ENCODE results near the gene MYOF. TPM values are rescaled to one million over a fixed set of nuclear protein-coding genes. Genes with fewer than 3 reads are reported as not detected.

The MYOF gene
- total and polyA plus RNA-seq, 9 of the 15 experiments (the other 6 are each of a cell fraction or from before 2014, with no cell fraction given) = 0.06 to 0.27 TPM; not detected in 7

DNA sequence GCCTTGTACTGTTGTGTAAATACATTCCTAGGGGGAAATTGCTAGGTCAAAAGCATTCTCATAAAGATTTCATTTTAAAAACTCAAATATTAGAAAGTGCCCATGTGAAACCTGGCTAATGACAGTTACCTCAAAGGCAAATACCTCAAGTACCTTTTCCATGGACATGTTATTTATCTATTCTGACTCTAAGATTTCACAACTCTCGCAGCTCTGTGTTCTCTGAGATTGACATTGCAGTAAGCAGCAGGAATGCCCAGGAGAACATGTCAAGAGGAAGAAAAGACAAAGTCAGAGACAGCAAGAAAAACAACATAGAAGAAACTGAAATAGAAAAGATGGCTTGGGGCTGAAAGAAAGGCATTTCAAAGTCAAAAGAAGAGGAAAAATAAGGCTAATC is 221.0 kb downstream of the MYOF start (continued):
- no peak for TF ChIP-seq SIN3A (IDR thresholded peaks at IDR 0.05; ENCODE audit: borderline replicate concordance in 2 of 2, control insufficient read depth in 1 of 2, low read depth in 2 of 2, low read length in 2 of 2)
- TF ChIP-seq BRCA1 (IDR thresholded peaks at IDR 0.05) = no peak
- no peak for TF ChIP-seq BRCA1 (CRISPR knock-in tag; IDR thresholded peaks at IDR 0.05)
- TF ChIP-seq ZBED1 (IDR thresholded peaks at IDR 0.05) = no peak

DNA sequence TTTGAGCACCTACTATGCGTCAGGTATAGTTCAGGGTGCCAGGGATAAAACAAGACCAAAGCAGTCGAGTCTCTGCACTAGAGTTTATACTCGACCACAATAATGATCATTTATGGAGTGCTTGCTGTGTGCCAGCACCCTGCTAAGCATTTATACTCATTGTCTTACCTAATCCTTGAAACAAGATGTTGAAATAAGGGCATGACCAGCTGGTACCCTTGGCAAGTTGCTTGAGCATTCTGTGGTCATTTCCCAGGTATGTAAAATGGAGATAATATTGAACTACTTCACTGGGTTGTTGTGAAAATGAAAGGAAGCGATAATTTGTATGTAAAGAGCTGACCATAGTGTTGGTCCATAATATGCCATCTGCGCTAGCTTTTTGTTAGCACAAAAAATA is 223.0 kb downstream of the MYOF start:
- CTCF ChIA-PET (ENCODE audit: low intra/inter-chr PET ratio) = no interaction called here

More for the DNA sequence above, 223.0 kb downstream of the MYOF start:
- no peaks in the 10 kb centered on the region for H3K9me3 ChIP-seq (replicated peaks; ENCODE audit: control insufficient read depth, insufficient read depth, low read depth, low read length)
- intact Hi-C loops (cut with micrococcal nuclease) (no loop called here), in situ Hi-C loops (cut with MboI) (no loop called here)
- H3K4me2 ChIP-seq (ENCODE audit: insufficient read depth, low read length) = no peak overlapping the region
- no peak overlapping the region for H2AFZ ChIP-seq (ENCODE audit: low read depth, low read length)
- WGBS (ENCODE audit: insufficient coverage, low coverage, missing lambda C conversion rate) = 0% methylated on average over 5 of the region's 5 CpGs
- no peaks in the 10 kb centered on the region for H4K20me1 ChIP-seq (replicated peaks; ENCODE audit: control insufficient read depth, insufficient read depth, low read length)
- TF ChIP-seq RCOR1 (IDR thresholded peaks at IDR 0.05; ENCODE audit: borderline replicate concordance in 1 of 2, low read depth in 2 of 2, low read length in 2 of 2) (no peak), ZC3H4 (CRISPR knock-in tag; IDR thresholded peaks at IDR 0.05; ENCODE audit: borderline replicate concordance) (no peak), CBFA2T2 (conservative IDR thresholded peaks at IDR 0.05) (no peak), HEY1 (CRISPR knock-in tag; IDR thresholded peaks at IDR 0.05; ENCODE audit: borderline replicate concordance) (no peak), NCOA2 (IDR thresholded peaks at IDR 0.05; ENCODE audit: partially characterized antibody in 2 of 2) (no peak), PTRF (tag; IDR thresholded peaks at IDR 0.05) (no peak), HMGN3 (IDR thresholded peaks at IDR 0.05; ENCODE audit: borderline replicate concordance, extremely low read depth, insufficient read length, low read depth, low read length) (no peak), SP1 (CRISPR knock-in tag; IDR thresholded peaks at IDR 0.05) (no peak)
- TF ChIP-seq, protein P1, sequence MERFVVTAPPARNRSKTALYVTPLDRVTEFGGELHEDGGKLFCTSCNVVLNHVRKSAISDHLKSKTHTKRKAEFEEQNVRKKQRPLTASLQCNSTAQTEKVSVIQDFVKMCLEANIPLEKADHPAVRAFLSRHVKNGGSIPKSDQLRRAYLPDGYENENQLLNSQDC (CRISPR knock-in tag; IDR thresholded peaks at IDR 0.05) = no peak
- H3K36me3 ChIP-seq (ENCODE audit: control insufficient read depth, insufficient read depth, low read length) = no peaks in the 10 kb centered on the region
- DNase-seq (ENCODE audit: extremely low read depth in 1 of 4, low spot score in 3 of 4) = no peak
- 0 out of 5 replicates have a peak, but pooled peaks cover 0 to 4% of the 10 kb centered on the region in 2 experiments for H3K27me3 ChIP-seq (ENCODE audit: control insufficient read depth in 2 of 2, insufficient read depth in 2 of 2, low read length in 2 of 2)
- BruUV-seq (replicated peaks) = no TSS peak
- no peaks in the 10 kb centered on the region for H3K79me2 ChIP-seq (ENCODE audit: control insufficient read depth, insufficient read depth, low read length)
- no peaks in the 10 kb centered on the region for H3K4me1 ChIP-seq (replicated peaks in 1 of 2; ENCODE audit: control insufficient read depth in 2 of 2, insufficient read depth in 2 of 2, low read length in 2 of 2)
- FAIRE-seq = no peak
- ATAC-seq = no peak
- no peaks in the 10 kb centered on the region for H3K9me1 ChIP-seq (ENCODE audit: control insufficient read depth, insufficient read depth, low read length)
- H3K27ac ChIP-seq (ENCODE audit: extremely low read depth, low read depth, low read length) = no peak overlapping the region
- no peak overlapping the region for H3K9ac ChIP-seq (ENCODE audit: insufficient read depth in 1 of 2, low read depth in 2 of 2, low read length in 2 of 2)
- H3K4me3 ChIP-seq = no peak overlapping the region
- POLR2A ChIA-PET = interaction anchor here (0.9 kb wide), 1 partner anchor 9 kb away, joined by 3 read pairs; no protein-coding TSS in a partner anchor

Small RNAs within 50 kb of the gene (small RNA-seq; reads per million reads assigned to genes)
- gene RNA5SP323 = not detected

Other genes starting within 250 kb of the MYOF start
- gene CEP55, start 14.3 kb upstream of the MYOF start, total RNA-seq (2014; rRNA removed) = 18.1 TPM in 2 replicates
- 27.0 and 31.5 TPM in 2 replicates for gene CEP55, start 14.3 kb upstream of the MYOF start, total RNA-seq (2014; rRNA removed; fragmentation: Illumina TruSeq; extraction: Trizol)
- 27.8 and 32.5 TPM in 2 replicates for gene CEP55, start 14.3 kb upstream of the MYOF start, total RNA-seq (2015; rRNA removed; fragmentation: Illumina TruSeq; extraction: Trizol)
- gene CEP55, start 14.3 kb upstream of the MYOF start, total RNA-seq (2021) = 15.8 and 16.7 TPM in 2 replicates
- gene CEP55, start 14.3 kb upstream of the MYOF start, polyA plus RNA-seq (2011; rRNA removed) = 20.3 and 25.2 TPM in 2 replicates
- gene CEP55, start 14.3 kb upstream of the MYOF start, polyA plus RNA-seq (2014; fragmentation: Illumina TruSeq; extraction: Trizol) = 18.3 and 23.4 TPM in 2 replicates
- gene CEP55, start 14.3 kb upstream of the MYOF start, polyA plus RNA-seq (2014; fragmentation: Nextera tagmentation; extraction: Ambion mirVana) = 1 to 10 TPM; 4.4 to 5.6 TPM
- gene CEP55, start 14.3 kb upstream of the MYOF start, polyA plus RNA-seq (2014; rRNA removed) = 14.0 and 15.2 TPM in 2 replicates
- not detected in 2 replicates for gene FFAR4, start 84.3 kb upstream of the MYOF start, total RNA-seq (2014; rRNA removed)
- gene FFAR4, start 84.3 kb upstream of the MYOF start, total RNA-seq (2014; rRNA removed; fragmentation: Illumina TruSeq; extraction: Trizol) = not detected in 2 replicates
- not detected in 2 replicates for gene FFAR4, start 84.3 kb upstream of the MYOF start, total RNA-seq (2015; rRNA removed; fragmentation: Illumina TruSeq; extraction: Trizol)
- not detected in 2 replicates for gene FFAR4, start 84.3 kb upstream of the MYOF start, total RNA-seq (2021)
- gene FFAR4, start 84.3 kb upstream of the MYOF start, polyA plus RNA-seq (2011; rRNA removed) = not detected in 2 replicates
- not detected in 2 replicates for gene FFAR4, start 84.3 kb upstream of the MYOF start, polyA plus RNA-seq (2014; fragmentation: Illumina TruSeq; extraction: Trizol)
- not detected for gene FFAR4, start 84.3 kb upstream of the MYOF start, polyA plus RNA-seq (2014; fragmentation: Nextera tagmentation; extraction: Ambion mirVana)
- not detected in 2 replicates for gene FFAR4, start 84.3 kb upstream of the MYOF start, polyA plus RNA-seq (2014; rRNA removed)
- not detected in 2 replicates for gene RBP4, start 118.9 kb upstream of the MYOF start, total RNA-seq (2014; rRNA removed)
- gene RBP4, start 118.9 kb upstream of the MYOF start, total RNA-seq (2014; rRNA removed; fragmentation: Illumina TruSeq; extraction: Trizol) = not detected in 2 replicates
- not detected in 2 replicates for gene RBP4, start 118.9 kb upstream of the MYOF start, total RNA-seq (2015; rRNA removed; fragmentation: Illumina TruSeq; extraction: Trizol)
- 0.91 and 2.0 TPM in 2 replicates for gene RBP4, start 118.9 kb upstream of the MYOF start, total RNA-seq (2021)
- gene RBP4, start 118.9 kb upstream of the MYOF start, polyA plus RNA-seq (2011; rRNA removed) = not detected in 2 replicates
- gene RBP4, start 118.9 kb upstream of the MYOF start, polyA plus RNA-seq (2014; fragmentation: Illumina TruSeq; extraction: Trizol) = not detected in 2 replicates
- gene RBP4, start 118.9 kb upstream of the MYOF start, polyA plus RNA-seq (2014; fragmentation: Nextera tagmentation; extraction: Ambion mirVana) = not detected
- not detected in 2 replicates for gene RBP4, start 118.9 kb upstream of the MYOF start, polyA plus RNA-seq (2014; rRNA removed)
- gene PDE6C, start 130.2 kb upstream of the MYOF start, total RNA-seq (2014; rRNA removed) = not detected in 2 replicates
- gene PDE6C, start 130.2 kb upstream of the MYOF start, total RNA-seq (2014; rRNA removed; fragmentation: Illumina TruSeq; extraction: Trizol) = not detected in 2 replicates
- not detected in 2 replicates for gene PDE6C, start 130.2 kb upstream of the MYOF start, total RNA-seq (2015; rRNA removed; fragmentation: Illumina TruSeq; extraction: Trizol)
- gene PDE6C, start 130.2 kb upstream of the MYOF start, total RNA-seq (2021) = not detected in 2 replicates
- gene PDE6C, start 130.2 kb upstream of the MYOF start, polyA plus RNA-seq (2011; rRNA removed) = not detected in 2 replicates
- not detected in 2 replicates for gene PDE6C, start 130.2 kb upstream of the MYOF start, polyA plus RNA-seq (2014; fragmentation: Illumina TruSeq; extraction: Trizol)
- gene PDE6C, start 130.2 kb upstream of the MYOF start, polyA plus RNA-seq (2014; fragmentation: Nextera tagmentation; extraction: Ambion mirVana) = not detected
- gene PDE6C, start 130.2 kb upstream of the MYOF start, polyA plus RNA-seq (2014; rRNA removed) = not detected in 2 replicates
- 4.9 and 5.1 TPM in 2 replicates for gene FRA10AC1, start 220.3 kb upstream of the MYOF start, total RNA-seq (2014; rRNA removed)
- 8.0 and 10.8 TPM in 2 replicates for gene FRA10AC1, start 220.3 kb upstream of the MYOF start, total RNA-seq (2014; rRNA removed; fragmentation: Illumina TruSeq; extraction: Trizol)
- 5.8 and 5.9 TPM in 2 replicates for gene FRA10AC1, start 220.3 kb upstream of the MYOF start, total RNA-seq (2015; rRNA removed; fragmentation: Illumina TruSeq; extraction: Trizol)
- gene FRA10AC1, start 220.3 kb upstream of the MYOF start, total RNA-seq (2021) = 9.3 and 9.9 TPM in 2 replicates
- 8.4 and 10.4 TPM in 2 replicates for gene FRA10AC1, start 220.3 kb upstream of the MYOF start, polyA plus RNA-seq (2011; rRNA removed)
- 10.4 and 11.8 TPM in 2 replicates for gene FRA10AC1, start 220.3 kb upstream of the MYOF start, polyA plus RNA-seq (2014; fragmentation: Illumina TruSeq; extraction: Trizol)
- gene FRA10AC1, start 220.3 kb upstream of the MYOF start, polyA plus RNA-seq (2014; fragmentation: Nextera tagmentation; extraction: Ambion mirVana) = 1 to 10 TPM; 4.4 to 4.5 TPM
- 7.7 and 8.5 TPM in 2 replicates for gene FRA10AC1, start 220.3 kb upstream of the MYOF start, polyA plus RNA-seq (2014; rRNA removed)

All from K562 (cell line).